Bone marrow (tissue), 2 donors: Measurements from ENCODE around the gene RPL37.
"Not testable (repeated sequence)": the region's sequence is repeated elsewhere in the genome, so short reads cannot be mapped to it uniquely, and the experiment has no call there.

Experiments
- DNase-seq, 2 donors: peaks; one replicate each; lab custom pipeline; 2025; lab: John Stamatoyannopoulos, UW

RPL37 gene

DNA sequence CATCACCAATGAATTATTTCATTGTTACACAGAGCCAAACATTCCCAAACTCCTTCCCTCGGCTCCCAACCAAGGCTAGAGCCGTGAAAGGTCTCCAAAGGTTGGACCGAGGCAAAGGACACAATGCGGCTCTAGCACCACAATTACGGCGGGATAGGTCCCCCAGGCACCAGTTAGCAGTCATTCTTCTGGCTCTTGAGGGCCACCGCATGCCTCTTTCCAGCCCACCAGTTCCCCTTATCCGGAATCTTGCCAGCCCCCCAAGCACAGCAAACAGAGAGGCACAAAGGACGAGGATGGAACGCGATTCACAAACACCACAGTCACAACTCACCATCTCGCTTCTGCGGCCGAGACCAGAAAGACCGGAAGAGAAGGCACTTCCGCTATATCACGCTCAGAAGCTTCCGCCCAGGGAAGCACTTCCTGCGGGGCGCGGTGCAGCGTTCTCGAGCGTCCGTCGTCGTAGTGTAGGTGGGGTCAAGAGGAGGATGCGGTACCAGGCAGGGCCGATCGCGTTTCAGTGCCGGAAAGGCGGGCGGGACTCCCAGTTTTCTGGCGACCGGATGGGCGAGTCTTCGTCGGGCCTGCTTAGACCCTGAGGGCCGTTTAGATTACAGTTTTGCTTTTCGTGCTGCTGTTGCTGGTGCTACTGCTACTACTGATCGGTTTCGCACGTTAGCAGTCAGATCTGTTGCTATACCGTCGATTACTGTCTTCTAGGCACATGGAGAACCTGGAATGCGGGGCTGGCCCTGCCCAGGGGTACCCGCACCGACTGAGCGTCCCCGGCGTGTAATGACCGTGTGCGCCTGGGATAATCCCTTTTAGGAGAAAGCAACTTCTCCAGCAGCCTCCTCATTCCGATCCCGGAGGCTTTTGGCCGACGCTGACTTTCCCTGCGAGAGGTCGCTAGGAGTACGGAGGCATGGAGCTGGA is at the start of gene RPL37:
Gene RPL37 (minus strand): TSS at position 374 of the 939 bp plus-strand sequence. CDS start 37 bp downstream, at position 337.
- peak; percentile 90 to 93 for DNase-seq

DNA sequence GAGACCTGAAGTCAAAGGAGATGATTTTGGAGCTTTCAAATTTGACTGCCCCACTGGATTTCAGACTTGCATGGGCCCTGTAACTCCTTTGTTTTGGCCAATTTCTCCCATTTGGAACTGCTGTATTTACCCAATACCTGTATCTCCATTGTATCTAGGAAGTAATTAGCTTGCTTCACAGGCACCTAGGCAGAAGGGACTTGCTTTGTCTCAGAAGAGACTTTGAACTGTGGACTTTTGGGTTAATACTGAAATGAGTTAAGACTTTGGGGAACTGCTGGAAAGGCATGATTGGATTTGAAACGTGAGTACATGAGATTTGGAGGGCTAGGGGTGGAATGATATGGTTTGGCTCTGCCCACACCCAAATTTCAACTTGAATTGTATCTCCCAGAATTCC is 48.0 kb upstream of the RPL37 start:
- DNase-seq = not testable (repeated sequence)

DNA sequence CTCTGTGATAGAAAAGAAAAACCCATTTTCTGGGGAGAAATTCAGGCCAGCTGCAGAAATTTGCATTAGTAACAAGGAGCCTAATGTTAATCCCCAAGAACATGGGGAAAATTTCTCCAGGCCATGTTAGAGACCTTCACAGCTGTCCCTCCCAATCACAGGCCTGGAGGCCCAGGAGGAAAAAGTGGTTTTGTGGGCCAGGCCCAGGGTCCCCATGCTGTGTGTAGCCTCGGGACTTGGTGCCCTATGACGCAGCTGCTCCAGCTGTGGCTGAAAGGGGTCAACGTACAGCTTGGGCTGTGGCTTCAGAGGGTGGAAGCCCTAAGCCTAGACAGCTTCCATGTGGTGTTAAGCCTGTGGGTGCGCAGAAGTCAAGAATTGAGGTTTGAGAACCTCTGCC is 47.3 kb upstream of the RPL37 start:
- no peak for DNase-seq

DNA sequence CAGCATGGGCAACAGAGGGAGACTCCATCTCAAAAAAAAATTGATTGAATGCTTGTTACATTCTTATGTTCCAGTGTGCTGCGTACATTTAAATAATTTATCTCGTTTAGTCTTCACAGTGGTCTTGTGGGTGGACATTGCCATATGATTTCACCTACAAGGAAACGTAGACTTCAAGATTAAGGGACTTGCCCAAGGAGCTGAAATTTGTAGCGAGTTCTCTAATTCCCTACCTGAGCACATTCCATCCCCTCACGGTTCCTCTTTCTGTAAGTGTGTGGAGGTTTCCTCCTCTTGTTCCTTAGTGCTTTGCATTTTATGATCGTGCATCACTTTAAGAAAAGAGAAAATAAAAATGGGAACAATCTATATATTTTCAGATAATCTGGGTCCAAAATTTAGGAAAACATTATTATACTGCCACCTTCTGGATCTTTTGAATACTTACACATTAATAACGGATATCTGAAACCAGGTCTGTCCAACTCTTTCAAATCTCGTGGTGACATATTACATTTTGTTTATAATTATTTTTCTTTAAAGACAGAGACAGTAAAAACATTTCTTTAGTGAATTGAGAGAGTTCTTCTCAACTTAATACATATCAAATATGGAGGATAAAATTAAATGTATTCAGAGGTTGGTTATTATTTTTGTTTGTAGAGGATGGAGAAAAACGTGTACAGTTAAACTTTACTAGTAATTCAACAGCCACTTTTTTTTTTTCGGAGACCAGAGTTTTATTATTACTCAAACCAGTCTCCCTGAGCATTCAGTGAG is 44.3 kb upstream of the RPL37 start:
- DNase-seq = peak in 1 of 2 donors; percentile 38

DNA sequence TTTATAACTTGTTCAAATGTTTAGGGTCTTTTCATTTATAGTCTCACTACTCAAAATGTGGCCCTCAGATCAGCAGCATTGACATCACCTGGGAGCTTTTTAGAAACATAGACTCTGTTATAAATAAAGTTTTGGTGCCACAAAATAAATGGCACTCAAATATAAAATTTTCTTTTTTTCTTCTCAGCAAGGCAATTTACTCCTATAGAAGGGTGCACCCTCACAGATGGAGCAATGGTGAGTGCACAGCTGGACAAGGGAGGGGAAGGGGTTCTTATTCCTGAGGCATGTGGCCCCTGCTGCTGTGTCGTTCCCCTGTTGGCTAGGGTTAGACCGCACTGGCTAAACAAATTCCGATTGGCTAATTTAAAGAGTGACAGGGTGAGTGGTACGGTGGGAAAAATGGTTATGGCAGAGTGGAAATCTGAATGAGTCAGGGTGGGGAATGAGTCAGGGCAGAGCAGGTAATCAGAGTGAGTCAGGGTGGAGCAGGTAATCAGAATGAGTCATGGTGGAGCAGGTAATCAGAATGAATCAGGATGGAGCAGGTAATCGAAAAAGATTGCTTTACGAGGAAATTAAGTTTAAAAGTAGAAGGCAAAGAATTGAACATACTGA is 42.5 kb upstream of the RPL37 start:
- no peak for DNase-seq

DNA sequence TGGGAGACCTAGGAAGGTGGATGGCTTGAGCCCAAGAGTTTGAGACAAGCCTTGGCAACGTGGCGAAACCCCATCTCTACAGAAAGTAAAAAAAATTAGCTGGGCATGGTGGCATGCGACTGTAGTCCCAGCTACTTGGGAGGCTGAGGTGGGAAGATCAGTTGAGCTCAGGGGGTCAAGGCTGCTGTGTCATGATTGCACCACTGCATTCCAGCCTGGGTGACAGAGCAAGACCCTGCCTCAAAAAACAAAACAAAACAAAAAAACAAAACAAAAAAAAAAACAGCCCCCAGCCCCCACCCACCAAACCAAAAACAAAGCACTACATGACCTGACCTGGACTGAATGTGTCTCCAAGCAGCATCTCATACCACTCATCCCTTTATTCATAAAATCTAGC is 40.9 kb upstream of the RPL37 start:
- DNase-seq = no peak

DNA sequence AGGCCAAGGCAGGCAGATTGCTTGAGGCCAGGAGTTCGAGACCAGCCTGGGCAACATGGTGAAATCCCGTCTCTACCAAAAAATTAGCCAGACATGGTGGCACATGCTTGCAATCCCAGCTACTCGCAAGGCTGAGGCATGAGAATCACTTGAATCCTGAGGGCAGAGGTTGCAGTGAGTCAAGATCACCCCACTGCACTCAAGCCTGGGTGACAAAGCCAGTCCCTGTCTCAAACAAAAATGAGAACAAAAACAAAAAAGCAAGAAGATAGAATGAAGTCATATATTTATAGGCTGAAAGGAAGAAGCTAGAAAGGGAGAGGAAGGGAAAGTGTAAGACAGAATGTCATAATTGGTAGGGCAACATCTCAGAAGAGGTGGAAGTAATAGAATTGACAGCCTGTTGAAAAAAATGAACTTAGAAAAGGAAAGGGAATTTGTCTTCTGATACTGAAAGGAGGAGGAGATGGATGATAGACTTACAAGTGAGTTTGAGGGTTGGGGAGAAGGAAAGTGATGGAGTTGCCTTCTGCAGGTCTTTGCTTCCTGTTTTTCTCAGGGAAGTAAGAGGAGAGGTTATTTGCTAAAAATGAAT is 38.4 kb upstream of the RPL37 start:
- no peak for DNase-seq

DNA sequence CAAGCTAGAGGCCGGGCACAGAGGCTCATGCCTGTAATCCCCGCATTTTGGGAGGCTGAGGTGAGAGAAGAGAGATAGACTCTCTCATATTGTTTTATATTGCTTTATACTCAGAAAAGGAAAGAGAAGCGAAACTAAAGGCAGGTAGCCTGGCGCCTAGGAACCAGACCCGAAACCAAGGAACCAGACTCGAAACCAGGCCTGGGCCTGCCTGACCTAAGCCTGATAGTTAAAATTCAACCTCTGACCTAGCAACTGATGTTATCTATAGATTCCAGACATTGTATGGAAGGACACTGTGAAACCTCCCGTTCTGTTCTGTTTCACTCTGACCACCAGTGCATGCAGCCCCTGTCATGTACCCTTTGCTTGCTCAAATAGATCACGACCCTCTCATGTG is 37.2 kb upstream of the RPL37 start:
- not testable (repeated sequence) for DNase-seq

DNA sequence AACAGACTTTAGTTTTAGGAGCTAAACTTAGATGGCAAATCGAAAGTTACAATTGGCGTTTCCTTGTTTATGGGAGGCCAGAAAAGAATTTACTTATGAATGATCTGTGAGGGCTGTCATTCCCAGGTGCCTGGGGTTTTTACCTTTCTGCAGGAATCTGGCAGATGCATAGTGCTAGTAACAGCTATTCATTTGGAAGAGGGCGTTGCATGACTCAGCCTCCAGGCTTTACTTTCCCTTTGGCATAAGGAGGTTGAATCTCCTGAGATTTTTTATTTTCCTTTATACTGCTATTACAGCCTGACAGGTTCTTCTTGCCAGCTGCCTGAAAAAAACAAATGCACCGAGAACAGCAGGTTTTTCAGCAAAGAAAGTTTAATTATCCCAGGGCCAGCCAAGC is 36.2 kb upstream of the RPL37 start:
- DNase-seq = no peak

DNA sequence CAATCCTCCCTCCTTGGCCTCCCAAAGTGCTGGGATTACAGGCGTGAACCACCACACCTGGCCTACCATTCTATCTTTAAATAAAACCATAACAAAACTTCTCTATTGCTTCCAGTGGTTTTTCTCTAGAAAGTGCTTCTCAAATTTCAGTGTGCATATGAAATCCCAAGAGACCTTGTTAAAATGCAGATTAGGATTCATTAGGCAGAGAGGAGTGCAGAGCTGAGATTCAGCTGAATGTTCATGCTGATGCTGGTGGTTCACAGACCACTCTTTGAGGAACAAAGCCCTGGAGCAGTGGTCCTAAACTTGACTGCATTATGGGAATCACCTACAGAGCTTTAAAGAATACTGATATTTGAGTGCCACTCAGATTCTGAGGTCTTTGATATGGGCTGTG is 34.4 kb upstream of the RPL37 start:
- no peak for DNase-seq

DNA sequence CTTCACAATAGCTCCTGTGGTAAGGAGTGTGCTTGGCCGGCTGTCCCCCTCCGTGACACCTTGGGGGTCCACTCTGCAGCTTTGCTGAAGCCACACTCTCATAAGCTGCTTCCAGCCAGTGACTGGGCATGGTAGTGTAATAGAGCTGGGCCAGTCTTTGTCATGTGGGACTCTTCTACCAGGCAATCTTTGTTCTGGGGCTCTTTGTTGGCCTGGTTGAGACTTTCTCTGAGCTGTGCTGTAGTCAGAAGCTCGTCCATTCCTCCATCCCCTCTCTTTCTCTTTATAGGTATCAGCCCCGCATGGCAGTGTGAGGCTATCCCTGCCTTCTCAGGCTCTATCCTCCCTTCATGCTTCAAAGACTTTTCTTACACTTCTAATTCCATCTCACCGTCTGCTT is 31.8 kb upstream of the RPL37 start:
- no peak for DNase-seq

DNA sequence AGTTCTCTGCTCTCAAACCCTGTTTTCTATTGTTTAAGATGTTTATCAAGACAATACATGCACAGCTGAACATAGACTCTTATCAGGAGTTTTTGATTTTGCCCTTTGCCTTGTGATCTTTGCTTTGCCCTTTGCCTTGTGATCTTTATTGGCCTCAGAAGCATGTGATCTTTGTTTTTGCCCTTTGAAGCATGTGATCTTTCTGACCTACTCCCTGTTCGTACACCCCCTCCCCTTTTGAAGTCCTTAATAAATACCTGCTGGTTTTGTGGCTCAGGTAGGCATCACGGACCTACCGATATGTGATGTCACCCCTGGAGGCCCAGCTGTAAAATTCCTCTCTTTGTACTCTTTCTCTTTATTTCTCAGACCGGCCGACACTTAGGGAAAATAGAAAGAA is 30.0 kb upstream of the RPL37 start:
- not testable (repeated sequence) for DNase-seq

DNA sequence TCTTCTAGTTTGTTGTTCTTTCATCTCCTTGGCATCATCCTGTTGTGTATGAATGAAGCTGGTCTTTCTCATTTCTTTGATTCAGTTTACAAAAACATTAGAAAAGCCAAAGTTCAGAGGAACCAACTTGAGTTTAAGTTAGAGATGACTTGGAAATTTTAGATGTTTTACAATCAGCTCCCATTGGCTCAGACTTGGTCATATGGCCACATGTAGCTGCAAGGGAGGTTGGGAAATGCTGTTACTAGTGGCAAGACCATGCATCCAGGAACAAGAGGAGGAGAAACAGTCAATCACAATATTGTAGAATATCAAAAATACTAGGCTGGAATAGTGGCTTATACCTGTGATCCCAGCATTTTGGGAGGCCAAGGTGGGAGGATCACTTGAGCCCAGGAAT is 25.7 kb upstream of the RPL37 start:
- no peak for DNase-seq

DNA sequence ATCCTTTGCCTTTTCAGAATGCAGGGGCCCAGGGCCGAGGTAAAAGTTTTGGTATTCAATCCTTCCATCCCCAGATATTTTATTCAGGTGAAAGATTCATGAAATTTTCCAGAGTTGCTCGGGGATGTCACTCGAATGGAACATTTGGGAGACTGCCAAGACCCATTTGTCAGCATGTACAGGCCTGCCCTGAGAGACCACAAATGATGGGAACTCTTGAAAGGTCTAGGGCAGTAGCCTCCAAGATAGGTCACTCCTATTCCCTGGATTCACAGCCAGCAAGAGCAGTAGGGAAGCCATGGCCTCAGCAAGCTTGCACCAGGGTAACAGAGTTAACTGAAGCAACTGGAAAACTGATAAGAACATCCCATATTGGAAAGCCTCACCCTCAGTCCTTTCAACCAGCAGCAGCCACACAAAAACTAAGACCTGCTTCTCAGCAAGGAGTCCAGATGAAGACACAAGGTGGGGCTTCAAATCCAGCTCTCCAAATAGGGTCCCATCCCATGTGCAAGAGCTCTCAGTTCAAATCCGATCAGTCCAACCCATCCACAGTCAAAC is 18.7 kb upstream of the RPL37 start:
- DNase-seq = no peak

DNA sequence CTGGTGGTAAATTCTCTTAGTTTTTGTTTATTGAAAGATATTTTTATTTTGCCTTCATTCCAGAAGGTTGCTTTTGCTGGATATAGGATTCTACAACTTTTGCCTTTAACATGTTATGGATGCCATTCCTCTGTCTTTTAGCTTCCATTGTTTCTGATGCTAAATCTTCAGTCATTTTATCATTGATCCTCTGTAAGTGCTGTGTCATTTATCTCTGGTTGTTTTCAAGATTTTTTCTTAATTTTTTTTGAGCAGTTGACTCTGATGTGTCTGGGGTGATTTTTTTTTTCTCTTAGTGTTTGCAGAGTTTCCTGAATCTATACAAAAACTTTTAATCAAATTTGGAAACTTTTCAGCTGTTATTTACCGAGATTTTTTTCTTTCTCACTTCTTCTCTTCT is 12.5 kb upstream of the RPL37 start:
- no peak for DNase-seq

DNA sequence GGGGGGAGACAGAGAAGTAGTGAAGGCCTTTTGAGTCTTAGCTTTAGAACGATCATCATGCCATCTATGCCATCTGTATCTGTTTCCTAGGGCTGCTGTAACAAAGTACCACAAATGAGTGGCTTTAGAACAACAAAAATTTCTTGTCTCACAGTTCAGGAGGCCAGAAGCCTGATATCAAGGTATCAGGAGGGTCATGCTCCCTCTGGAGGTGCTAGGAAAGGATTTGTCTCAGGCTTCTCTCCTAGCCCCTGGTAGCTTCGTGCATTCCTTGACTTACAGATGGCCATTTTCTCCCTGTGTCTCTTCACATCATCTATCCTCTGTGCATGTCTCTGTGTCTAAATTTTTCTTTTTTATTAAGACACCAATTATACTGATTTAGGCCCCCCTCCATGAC is 11.3 kb upstream of the RPL37 start:
- no peak for DNase-seq

DNA sequence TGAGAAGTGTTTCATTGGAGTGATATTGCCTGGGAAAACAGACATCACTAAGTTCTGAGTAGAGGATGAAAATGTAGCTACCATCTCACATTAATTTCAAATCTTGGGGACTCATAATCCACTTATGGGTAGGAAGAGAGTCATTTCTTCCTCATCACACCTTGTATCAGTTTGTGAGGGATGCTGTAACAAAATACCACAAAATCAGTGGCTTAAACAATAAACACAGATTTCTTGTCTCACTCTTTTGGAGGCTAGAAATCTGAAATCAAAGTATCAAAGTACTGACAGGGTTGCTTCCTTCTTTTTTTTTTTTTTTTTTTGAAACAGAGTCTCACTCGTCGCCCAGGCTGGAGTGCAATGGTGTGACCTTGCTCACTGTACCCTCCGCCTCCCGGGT is 9.5 kb upstream of the RPL37 start:
- no peak for DNase-seq

DNA sequence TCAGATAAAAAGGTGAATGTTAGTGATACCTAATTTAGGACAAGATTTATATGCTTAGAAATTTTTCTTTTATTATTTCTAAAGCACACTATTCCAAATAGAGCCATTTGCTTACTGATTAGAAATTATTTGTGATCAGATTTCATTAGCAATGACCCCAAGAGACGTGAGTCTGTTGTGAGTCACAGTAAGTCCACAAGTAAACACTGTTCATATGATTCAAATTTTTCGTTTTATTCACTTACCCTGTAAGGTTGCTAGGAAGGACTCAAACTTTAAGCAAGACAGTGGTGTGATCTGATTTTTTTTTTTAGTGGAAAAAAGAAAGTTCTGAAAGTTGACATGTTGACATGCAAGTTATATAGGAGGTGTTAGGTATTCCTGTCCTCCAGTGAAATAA is 7.3 kb upstream of the RPL37 start:
- no peak for DNase-seq

DNA sequence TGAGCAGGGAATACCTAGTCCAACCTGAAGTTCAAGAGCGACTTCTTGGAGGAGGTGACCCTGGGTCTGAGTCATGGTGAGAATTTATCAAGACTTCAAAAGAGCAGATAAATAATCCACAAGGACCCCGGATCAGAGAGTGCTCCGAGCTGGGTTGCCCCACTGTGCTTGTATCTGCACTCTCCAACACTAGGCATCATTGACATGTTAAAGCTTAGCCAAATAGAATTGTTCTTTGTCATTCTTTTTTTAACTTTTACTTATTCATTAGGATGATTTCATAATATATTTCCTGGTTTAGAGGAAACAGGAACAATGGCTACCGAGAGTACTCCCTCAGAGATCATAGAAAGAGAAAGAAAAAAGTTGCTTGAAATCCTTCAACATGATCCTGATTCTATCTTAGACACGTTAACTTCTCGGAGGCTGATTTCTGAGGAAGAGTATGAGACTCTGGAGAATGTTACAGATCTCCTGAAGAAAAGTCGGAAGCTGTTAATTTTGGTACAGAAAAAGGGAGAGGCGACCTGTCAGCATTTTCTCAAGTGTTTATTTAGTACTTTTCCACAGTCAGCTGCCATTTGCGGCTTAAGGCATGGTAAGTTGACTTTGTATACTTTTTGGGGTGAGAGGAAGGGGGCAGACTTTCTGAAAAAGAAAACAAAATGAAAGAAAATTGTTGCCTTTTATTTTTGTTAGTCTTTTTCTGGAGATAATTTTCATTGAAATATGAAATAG is 6.2 kb upstream of the RPL37 start, which contains the start of gene CARD6:
Gene CARD6 (plus strand): TSS at position 300 of the 738 bp plus-strand sequence. CDS start 16 bp downstream, at position 316.
- peak; percentile 6 to 75 for DNase-seq

DNA sequence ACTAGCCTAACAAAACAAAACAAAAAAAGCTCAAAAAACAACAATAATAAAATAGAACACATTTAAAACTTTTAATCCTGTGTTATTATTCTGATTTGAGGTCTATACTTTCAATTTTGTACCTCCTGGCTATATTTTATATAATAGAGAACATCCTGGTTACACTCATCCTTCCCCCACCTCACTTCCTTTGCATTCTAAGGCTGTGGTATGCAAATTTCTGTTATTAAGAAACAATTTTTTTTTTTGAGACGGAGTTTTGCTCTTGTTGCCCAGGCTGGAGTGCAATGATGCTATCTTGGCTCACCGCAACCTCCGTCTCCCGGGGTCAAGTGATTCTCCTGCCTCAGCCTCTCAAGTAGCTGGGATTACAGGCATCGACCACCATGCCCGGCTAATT is 3.1 kb upstream of the RPL37 start:
- no peak for DNase-seq

DNA sequence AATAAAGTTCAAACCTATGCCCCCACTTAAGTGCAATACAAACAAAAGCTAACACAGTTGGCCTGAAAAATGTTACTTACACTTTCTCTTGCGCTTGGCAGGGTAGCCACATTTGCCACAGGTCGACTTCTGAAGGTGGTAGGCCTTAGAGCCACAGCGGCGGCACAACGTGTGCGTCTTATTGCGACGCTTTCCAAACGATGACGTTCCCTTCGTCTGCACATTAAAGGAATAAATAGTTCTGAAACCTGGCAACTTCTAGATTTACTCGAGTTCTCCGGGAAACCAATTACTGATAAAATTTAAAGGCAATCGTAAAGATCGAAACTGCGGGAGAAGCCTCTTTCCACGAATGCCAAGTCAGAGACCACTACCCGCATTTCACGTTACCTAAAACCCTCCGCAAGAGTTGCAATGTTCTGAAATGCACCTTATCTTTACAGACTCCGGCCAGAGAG is 602 bp downstream of the RPL37 start:
- peak in 1 of 2 donors; percentile 23 for DNase-seq
